Effector memory CD4-positive, alpha-beta T cell (primary cell): ENCODE data around the gene GTSE1.

Source experiments
- DNase-seq, 3 donors: peaks; one replicate each; pipeline ENCODE4 v3.0.0-alpha.2; 2020
- H3K27ac ChIP-seq: 2 replicates; pipeline ENCODE4 v1.7.0; 2013; ENCODE audit warnings: mild to moderate bottlenecking, low read length, moderate library complexity; ENCODE audit not compliant: insufficient read depth, poor library complexity, severe bottlenecking
- H3K27me3 ChIP-seq: replicated peaks from 2 replicates; pipeline ENCODE4 v1.7.0; 2013; ENCODE audit warnings: mild to moderate bottlenecking, low read length; ENCODE audit not compliant: insufficient read depth, control insufficient read depth, poor library complexity, severe bottlenecking
- H3K36me3 ChIP-seq: 2 replicates; pipeline ENCODE4 v1.7.0; 2013; ENCODE audit warnings: mild to moderate bottlenecking, low read length, moderate library complexity; ENCODE audit not compliant: control insufficient read depth, insufficient read depth
- H3K4me1 ChIP-seq: 2 replicates; pipeline ENCODE4 v1.7.0; 2013; ENCODE audit warnings: low read length, mild to moderate bottlenecking; ENCODE audit not compliant: control insufficient read depth, insufficient read depth, poor library complexity, severe bottlenecking
- H3K4me3 ChIP-seq: 2 replicates; pipeline ENCODE4 v1.7.0; 2013; ENCODE audit warnings: low read length, low read depth, mild to moderate bottlenecking; ENCODE audit not compliant: insufficient read depth, poor library complexity, severe bottlenecking
- H3K9me3 ChIP-seq: 2 replicates; pipeline ENCODE4 v1.7.0; 2013; ENCODE audit warnings: mild to moderate bottlenecking, low read length, moderate library complexity; ENCODE audit not compliant: control insufficient read depth

Gene GTSE1

GRCh38 chr22:46377525-46378425 lies 81.1 kb downstream of the GTSE1 start:
- Histone ChIP-seq H3K27me3 (no peaks in the 10 kb centered on the region), H3K36me3 (no peaks in the 10 kb centered on the region), H3K4me1 (peaks cover 9% of the 10 kb centered on the region), H3K4me3 (no peak overlapping the region), H3K9me3 (no peaks in the 10 kb centered on the region), H3K27ac (no peak overlapping the region)
- DNase-seq = no peak

GRCh38 chr22:46378426-46379065 lies 81.9 kb downstream of the GTSE1 start:
- Histone ChIP-seq H3K4me1 (peaks cover 6% of the 10 kb centered on the region), H3K9me3 (no peaks in the 10 kb centered on the region), H3K27ac (no peak overlapping the region), H3K27me3 (no peaks in the 10 kb centered on the region), H3K36me3 (no peaks in the 10 kb centered on the region), H3K4me3 (no peak overlapping the region)
- DNase-seq = no peak

GRCh38 chr22:46379066-46379930 lies 82.6 kb downstream of the GTSE1 start:
- no peak overlapping the region for H3K4me3 ChIP-seq
- H3K27me3 ChIP-seq = no peaks in the 10 kb centered on the region
- no peaks in the 10 kb centered on the region for H3K9me3 ChIP-seq
- no peak overlapping the region for H3K27ac ChIP-seq
- DNase-seq = no peak
- no peaks in the 10 kb centered on the region for H3K36me3 ChIP-seq
- H3K4me1 ChIP-seq = no peaks in the 10 kb centered on the region

GRCh38 chr22:46380069-46380468 lies 83.4 kb downstream of the GTSE1 start:
- Histone ChIP-seq H3K27me3 (no peaks in the 10 kb centered on the region), H3K4me3 (no peak overlapping the region), H3K9me3 (no peaks in the 10 kb centered on the region), H3K4me1 (no peaks in the 10 kb centered on the region), H3K36me3 (no peaks in the 10 kb centered on the region), H3K27ac (no peak overlapping the region)
- no peak for DNase-seq
